Fibroblast of skin of scalp (primary cell): ENCODE results near the gene STX2.
"Not testable (repeated sequence)": the region's sequence is repeated elsewhere in the genome, so short reads cannot be mapped to it uniquely, and the experiment has no call there.

ENCODE experiments used
- DNase-seq: peaks from one replicate; pipeline ENCODE4 v3.0.0-alpha.2; 2013

Gene STX2

GRCh38 chr12:130796985-130797686 lies 41.9 kb downstream of the STX2 start:
- DNase-seq, result no peak

- DNase-seq, result no peak
Observed at GRCh38 chr12:130795906-130796305, 43.1 kb downstream of the STX2 start.

- no peak for DNase-seq
Observed at GRCh38 chr12:130793554-130793849, 45.5 kb downstream of the STX2 start.

DNA sequence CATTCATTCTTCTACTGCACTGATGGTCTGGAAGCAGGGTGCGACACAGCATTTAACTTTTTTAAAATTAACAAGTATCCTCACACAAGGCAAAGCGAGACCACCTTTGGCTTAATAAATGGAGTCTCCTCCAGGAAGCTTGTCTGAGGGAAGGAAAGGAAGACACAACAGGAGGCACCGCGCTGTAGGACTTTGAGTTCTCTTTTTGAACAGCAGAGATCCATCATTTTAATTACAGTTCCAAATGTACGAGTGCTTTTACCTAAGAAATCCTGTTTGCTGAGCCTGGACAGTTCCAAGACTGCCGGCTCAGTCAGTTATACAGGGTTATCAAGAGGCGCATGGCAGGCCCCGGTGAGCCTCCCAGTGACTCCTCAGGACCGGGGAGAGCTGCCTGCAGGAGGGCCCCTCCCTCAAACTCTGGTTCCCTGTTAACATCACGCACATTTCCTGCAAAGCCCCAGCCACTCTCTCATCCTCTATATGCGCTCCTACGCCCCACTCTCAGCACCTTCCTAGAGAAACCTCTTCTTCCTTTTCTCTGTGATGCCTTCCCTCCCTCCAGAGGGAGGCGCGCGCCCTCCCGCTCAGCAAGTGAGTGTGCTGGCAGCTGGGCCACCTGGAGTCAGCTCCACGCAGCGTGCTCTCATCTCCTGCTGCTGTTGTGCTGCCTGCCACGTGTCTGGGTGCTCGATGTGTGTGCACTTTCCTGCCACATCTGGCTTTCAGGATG lies 46.1 kb downstream of the STX2 start:
- DNase-seq, result no peak

GRCh38 chr12:130791629-130792028 lies 47.4 kb downstream of the STX2 start:
- DNase-seq, result no peak

GRCh38 chr12:130788515-130788914 lies 50.5 kb downstream of the STX2 start:
- no peak for DNase-seq

DNA sequence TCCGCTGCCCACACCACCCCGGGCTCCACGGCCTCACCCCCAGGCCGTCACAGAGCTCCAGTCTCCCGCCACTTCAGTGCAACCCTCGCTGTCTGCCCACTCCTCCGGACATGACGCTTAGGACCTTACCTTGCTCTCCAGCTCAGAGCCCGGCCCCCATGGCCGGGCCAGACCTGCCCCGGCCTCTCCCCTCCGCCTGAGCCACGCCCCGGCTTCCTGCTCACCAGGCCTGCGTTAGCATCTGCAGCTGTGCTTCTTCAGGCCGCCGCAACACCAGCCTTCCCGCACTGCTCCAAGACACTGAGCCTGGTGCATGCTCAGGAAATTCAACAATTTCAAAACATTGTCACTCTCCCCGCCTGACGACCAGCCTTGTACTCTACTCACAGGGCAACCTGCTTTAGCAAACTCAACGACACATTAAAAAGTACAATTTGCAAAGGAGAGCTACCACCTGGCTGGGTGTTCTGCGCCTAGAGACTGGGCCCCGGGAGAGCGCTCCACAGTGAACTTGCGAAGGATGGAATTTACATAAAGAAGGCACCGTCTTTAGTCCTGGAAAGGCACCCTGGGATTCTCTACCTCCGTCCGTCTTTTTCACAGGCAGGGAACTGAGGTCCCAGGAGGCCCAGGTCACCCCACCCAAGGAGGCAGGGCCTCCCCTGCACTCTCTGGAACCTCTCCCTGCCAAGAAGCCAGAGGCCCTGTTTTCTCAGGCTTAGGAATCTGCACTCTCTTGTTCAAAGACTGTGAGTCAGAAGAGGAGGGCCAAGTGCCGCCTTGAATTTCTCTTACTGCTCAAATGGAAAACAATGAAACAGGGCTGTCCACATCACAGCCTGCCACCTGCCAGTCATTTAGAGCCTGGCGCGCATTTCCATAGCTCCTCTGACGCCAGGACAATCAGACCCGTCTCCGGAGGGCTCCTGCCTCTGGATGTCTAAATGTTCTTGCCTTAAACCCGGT lies 51.3 kb downstream of the STX2 start:
- peak; percentile 63 for DNase-seq

- DNase-seq, result no peak
Observed at GRCh38 chr12:130787041-130787440, 52.0 kb downstream of the STX2 start.

GRCh38 chr12:130783110-130783715 lies 55.8 kb downstream of the STX2 start:
- no peak for DNase-seq

GRCh38 chr12:130782245-130782644 lies 56.8 kb downstream of the STX2 start:
- DNase-seq, result not testable (repeated sequence)

- no peak for DNase-seq
Observed at GRCh38 chr12:130780880-130781575, 58.0 kb downstream of the STX2 start.

DNA sequence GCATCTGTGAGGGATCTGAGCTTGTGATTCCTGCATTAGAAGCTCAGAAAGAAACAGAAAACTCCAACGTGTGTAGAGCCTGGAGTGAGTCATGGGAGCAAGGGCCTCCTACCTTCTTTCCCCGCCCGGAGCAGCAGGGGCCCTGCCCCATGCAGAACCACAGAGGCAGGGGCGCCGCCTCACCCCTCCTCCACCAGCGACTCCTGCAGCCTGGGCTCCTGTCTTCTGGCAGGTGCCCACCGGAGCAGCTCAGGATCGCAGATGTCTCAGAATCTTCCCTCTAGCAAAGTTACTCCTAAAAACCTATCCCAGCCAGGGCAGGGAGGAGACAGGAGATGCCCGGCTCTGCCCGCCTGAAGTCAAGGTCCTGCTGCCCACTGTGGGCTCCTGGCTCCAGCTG lies 58.7 kb downstream of the STX2 start:
- DNase-seq, result no peak

DNA sequence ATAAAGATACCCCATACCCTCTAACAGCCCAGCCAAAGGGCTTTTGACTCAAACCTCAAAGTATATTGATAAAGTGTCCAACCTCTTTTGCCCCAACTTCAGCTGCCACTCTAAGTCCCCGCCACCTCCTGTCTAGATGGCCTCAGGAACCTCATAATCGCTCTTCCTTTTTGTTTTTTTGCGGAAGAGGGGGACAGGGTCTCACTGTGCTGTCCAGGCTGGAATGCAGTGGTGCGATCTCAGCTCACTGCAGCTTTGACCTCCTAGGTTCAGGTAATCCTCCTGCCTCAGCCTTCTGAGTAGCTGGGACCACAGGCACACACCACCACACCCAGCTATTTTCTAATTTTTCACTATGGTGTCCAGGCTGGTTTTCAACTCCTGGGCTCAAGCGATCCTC lies 60.3 kb downstream of the STX2 start:
- DNase-seq, result no peak

DNA sequence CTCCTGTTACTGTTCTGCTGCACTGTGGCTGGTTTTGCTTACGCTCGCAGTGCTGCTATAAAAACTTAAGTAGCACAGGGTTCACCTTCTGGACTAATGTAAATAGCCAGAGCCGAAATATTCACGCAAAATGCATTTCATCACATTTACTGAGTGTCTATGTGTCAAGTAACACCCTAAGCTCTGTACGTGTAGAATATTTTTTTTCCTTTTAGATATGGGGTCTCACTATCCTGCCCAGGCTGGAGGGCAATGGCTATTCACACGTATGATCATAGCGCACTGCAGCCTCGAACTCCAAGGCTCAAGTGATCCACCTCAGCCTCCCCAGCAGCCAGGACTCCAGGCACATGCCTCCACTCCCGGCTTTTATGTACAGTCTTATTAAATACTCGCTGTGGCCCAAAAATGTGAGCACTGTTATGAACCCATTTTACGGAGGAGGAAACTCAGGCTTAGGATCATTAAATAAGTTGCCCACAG lies 62.2 kb downstream of the STX2 start:
- no peak for DNase-seq

GRCh38 chr12:130775953-130776856 lies 62.8 kb downstream of the STX2 start:
- DNase-seq, result peak; percentile 87

GRCh38 chr12:130770413-130771028 lies 68.5 kb downstream of the STX2 start:
- no peak for DNase-seq

GRCh38 chr12:130768120-130768519 lies 70.9 kb downstream of the STX2 start:
- DNase-seq, result no peak

DNA sequence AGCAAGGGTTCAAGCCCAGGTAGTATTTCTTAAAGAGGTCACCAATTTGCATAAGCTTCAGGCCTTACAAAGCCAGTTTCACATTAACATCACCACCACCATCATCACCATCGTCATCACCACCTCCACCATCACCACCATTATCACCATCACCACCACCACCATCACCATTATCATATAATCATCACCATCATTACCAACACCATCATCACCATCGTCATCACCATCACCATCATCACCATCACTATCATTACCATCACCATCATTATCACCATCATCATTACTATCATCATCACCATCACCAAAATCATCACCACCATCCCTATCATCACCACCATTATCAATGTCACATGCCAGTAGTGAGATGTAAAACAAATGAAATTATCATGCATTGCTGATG lies 72.6 kb downstream of the STX2 start:
- DNase-seq, result no peak

DNA sequence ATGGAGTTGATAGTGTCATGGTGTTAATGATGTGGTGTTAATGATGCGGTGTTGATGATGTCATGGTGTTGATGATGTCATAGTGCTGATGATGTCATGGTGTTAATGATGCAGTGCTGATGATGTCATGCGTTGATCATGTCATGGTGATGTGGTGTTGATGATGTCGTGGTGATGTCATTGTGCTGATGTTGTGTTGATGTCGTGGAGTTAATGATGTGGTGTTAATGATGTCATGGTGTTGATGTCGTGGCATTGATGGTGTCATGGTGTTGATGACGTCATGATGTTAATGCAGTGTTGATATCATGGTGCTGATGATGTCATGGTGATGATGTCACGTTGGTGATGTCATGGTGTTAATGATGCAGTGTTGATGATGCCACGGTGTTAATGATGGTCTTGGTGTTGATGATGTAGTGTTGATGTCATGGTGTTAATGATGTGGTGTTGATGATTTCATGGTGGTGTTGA lies 73.8 kb downstream of the STX2 start:
- DNase-seq, result peak; percentile 31

- peak; percentile 40 for DNase-seq
Observed at GRCh38 chr12:130764475-130765185, 74.4 kb downstream of the STX2 start.
